HEK293 (cell line): ENCODE results near the gene UNC5B.

Experiments
- CTCF ChIP-seq: fragments of 450-650 bp; formaldehyde crosslinking; IDR thresholded peaks from 2 replicates; pipeline ENCODE4 v1.5.1; 2016; ENCODE audit warnings: missing biosample characterization, missing genetic modification characterization
- KLF10 ChIP-seq: fragments of 450-650 bp; IDR thresholded peaks from 2 replicates; pipeline ENCODE4 v1.5.1; 2018; ENCODE audit warnings: missing biosample characterization, mild to moderate bottlenecking, missing genetic modification characterization
- PRDM2 ChIP-seq: fragments of 450-650 bp; formaldehyde crosslinking; IDR thresholded peaks from 2 replicates; pipeline ENCODE4 v1.5.1; 2016; ENCODE audit warnings: missing biosample characterization, missing genetic modification characterization, borderline replicate concordance
- ZNF558 ChIP-seq: fragments of 450-650 bp; formaldehyde crosslinking; IDR thresholded peaks from 2 replicates; pipeline ENCODE4 v1.5.1; 2016; ENCODE audit warnings: missing biosample characterization, missing genetic modification characterization
- ZNF621 ChIP-seq: fragments of 450-650 bp; formaldehyde crosslinking; IDR thresholded peaks from 2 replicates; pipeline ENCODE4 v1.5.1; 2017; ENCODE audit warnings: missing biosample characterization, missing genetic modification characterization
- ZNF664 ChIP-seq: fragments of 450-650 bp; formaldehyde crosslinking; IDR thresholded peaks from 2 replicates; pipeline ENCODE4 v1.5.1; 2016; ENCODE audit warnings: missing biosample characterization, missing genetic modification characterization

- TF ChIP-seq KLF10 (tag by site-specific recombination) (peak; percentile 75; the same call in 1 of the 2 replicates), ZNF664 (tag by site-specific recombination) (no peak), CTCF (tag by site-specific recombination) (no peak), ZNF621 (tag by site-specific recombination) (no peak), ZNF558 (tag by site-specific recombination) (no peak), PRDM2 (no peak)
Observed at GRCh38 chr10:71213761-71214440, 1.5 kb downstream of the UNC5B start.
